ENCODE data around the gene NAGS. TPM values are rescaled to one million over a fixed set of nuclear protein-coding genes. Genes with fewer than 3 reads are reported as not detected.

NAGS gene
- total RNA-seq, 1 experiment from 2014 or later: 3.7 TPM

DNA sequence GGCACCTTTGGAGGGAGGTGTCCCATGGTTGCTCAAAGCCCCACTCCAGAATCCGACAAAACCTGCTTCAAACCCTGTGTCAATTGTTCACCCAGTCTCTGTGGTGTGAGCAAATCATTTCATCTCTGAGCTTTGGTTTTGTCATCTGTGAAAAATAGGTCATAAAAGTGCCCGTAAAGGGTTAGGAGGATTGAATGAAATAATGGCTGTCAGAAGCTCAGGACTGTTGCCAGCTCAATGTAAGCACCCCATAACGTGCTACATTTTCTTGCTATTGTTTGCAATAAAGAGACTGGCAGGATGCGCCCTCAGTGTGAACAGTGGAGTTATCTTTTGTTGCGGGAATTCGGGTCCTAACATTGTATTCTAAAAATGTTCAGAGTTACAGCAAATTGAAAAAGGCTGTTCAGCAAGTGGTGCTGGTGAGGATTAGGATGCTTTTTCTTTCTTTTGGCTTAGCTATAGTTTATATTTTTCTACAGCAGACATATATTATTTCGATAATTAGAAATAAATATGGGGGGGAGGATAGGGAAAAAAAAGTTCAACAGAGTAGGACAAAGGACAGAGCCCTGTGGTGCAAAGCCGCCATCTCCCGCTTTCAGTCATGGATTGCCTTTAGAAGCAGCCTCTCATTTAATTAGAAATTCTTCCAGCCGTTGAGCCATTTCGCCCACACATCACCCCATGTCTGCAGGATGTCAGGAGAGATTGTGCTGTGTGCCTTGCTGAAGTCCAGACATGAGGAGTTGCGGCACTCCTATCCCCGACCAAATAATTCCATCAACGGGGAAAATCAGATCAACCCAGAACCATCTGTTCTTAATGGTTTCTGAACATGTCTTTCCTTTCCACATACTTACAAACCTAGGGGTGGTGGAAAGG is 29.8 kb upstream of the NAGS start:
- Histone ChIP-seq H3K56ac (ENCODE audit: insufficient read length, low read depth, low read length) (no peak overlapping the region), H4K8ac (replicated peaks; ENCODE audit: insufficient read length, low read depth, low read length) (no peak overlapping the region), H2BK5ac (ENCODE audit: insufficient read length, low read length) (no peak overlapping the region), H2BK15ac (ENCODE audit: low read depth, low read length) (no peak overlapping the region), H3K23ac (ENCODE audit: insufficient read length, low read depth, low read length) (no peak overlapping the region), H4K20me1 (ENCODE audit: control insufficient read depth, insufficient read depth, insufficient read length) (no peaks in the 10 kb centered on the region), H2BK12ac (ENCODE audit: insufficient read length, low read depth, low read length) (no peak overlapping the region), H3K27me3 (ENCODE audit: insufficient read depth, low read length) (no peaks in the 10 kb centered on the region), H2AK5ac (ENCODE audit: insufficient read length, low read length) (no peak overlapping the region), H4K5ac (ENCODE audit: insufficient read length, low read depth, low read length) (no peak overlapping the region), H3K79me2 (ENCODE audit: insufficient read depth, low read length) (no peaks in the 10 kb centered on the region), H3K4ac (ENCODE audit: low read depth, low read length) (no peak overlapping the region), H3K9ac (ENCODE audit: extremely low read depth, insufficient read length, low read length) (no peak overlapping the region), H3K4me1 (ENCODE audit: insufficient read depth, low read length) (no peaks in the 10 kb centered on the region), H2AFZ (ENCODE audit: low read length) (no peak overlapping the region), H3T11ph (ENCODE audit: low read length) (no peak overlapping the region), H4K91ac (ENCODE audit: insufficient read length, low read depth, low read length) (no peak overlapping the region), H3K27ac (ENCODE audit: insufficient read length, low read depth, low read length) (no peak overlapping the region), H2BK120ac (ENCODE audit: low read depth, low read length, poor library complexity, severe bottlenecking) (no peak overlapping the region), H3K14ac (ENCODE audit: insufficient read depth, low read length) (no peak overlapping the region), H3K23me2 (ENCODE audit: insufficient read length, low read depth, low read length, poor library complexity, severe bottlenecking) (peaks cover 2% of the 10 kb centered on the region), H3K18ac (ENCODE audit: insufficient read length, low read depth, low read length) (no peak overlapping the region), H3K4me2 (ENCODE audit: insufficient read depth, insufficient read length, low read length) (no peak overlapping the region), H2BK20ac (ENCODE audit: low read depth, low read length, poor library complexity, severe bottlenecking) (no peak overlapping the region), H3K79me1 (ENCODE audit: insufficient read depth, low read depth, low read length, poor library complexity, severe bottlenecking) (no peaks in the 10 kb centered on the region), H3K9me3 (ENCODE audit: control insufficient read depth, low read depth, low read length) (no peaks in the 10 kb centered on the region)
- no peaks in the 10 kb centered on the region for H3K4me1 Mint-ChIP-seq
- H3K27ac Mint-ChIP-seq: no peak overlapping the region
- H3K27me3 Mint-ChIP-seq (ENCODE audit: low read depth): peaks cover 29% of the 10 kb centered on the region
- no peaks in the 10 kb centered on the region for H3K36me3 Mint-ChIP-seq (ENCODE audit: insufficient read depth in 1 of 3, low read depth in 3 of 3)
- no peak for DNase-seq
- no peaks in the 10 kb centered on the region for H3K9me3 Mint-ChIP-seq
- TF ChIP-seq, protein P1, sequence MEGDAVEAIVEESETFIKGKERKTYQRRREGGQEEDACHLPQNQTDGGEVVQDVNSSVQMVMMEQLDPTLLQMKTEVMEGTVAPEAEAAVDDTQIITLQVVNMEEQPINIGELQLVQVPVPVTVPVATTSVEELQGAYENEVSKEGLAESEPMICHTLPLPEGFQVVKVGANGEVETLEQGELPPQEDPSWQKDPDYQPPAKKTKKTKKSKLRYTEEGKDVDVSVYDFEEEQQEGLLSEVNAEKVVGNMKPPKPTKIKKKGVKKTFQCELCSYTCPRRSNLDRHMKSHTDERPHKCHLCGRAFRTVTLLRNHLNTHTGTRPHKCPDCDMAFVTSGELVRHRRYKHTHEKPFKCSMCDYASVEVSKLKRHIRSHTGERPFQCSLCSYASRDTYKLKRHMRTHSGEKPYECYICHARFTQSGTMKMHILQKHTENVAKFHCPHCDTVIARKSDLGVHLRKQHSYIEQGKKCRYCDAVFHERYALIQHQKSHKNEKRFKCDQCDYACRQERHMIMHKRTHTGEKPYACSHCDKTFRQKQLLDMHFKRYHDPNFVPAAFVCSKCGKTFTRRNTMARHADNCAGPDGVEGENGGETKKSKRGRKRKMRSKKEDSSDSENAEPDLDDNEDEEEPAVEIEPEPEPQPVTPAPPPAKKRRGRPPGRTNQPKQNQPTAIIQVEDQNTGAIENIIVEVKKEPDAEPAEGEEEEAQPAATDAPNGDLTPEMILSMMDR (conservative IDR thresholded peaks at IDR 0.05): no peak
- H3K4me3 Mint-ChIP-seq: no peak overlapping the region
- no CpG with 5 or more reads among the region's 14 CpGs for WGBS (ENCODE audit: extremely low coverage, insufficient read length, low lambda C conversion rate)
